ENCODE results near the gene ZNF423. TPM values are rescaled to one million over a fixed set of nuclear protein-coding genes. Genes with fewer than 3 reads are reported as not detected.

The ZNF423 gene
- total RNA-seq, 2 experiments from 2014 or later = not detected

GRCh38 chr16:49754495-49755312 lies 101.2 kb downstream of the ZNF423 start:
- ChIA-PET POLR2A (no interaction called here), CTCF (no interaction called here)
- H3K27ac Mint-ChIP-seq = no peak overlapping the region
- intact Hi-C loops (cut with micrococcal nuclease) = no loop called here
- H3K4me1 Mint-ChIP-seq (ENCODE audit: low read depth) = peaks cover 8% of the 10 kb centered on the region
- no peaks in the 10 kb centered on the region for H3K36me3 Mint-ChIP-seq (ENCODE audit: low read depth)
- no peak for ATAC-seq
- no peak overlapping the region for H3K4me3 Mint-ChIP-seq
- H3K9me3 Mint-ChIP-seq = no peaks in the 10 kb centered on the region
- no peak for TF ChIP-seq CTCF (IDR thresholded peaks at IDR 0.05)
- H3K27me3 Mint-ChIP-seq = peaks cover 37% of the 10 kb centered on the region
- DNase-seq = peak; percentile 3

GRCh38 chr16:49750341-49751000 lies 105.4 kb downstream of the ZNF423 start:
- ATAC-seq (no peak), DNase-seq (no peak)
- peaks cover 8% of the 10 kb centered on the region for H3K4me1 Mint-ChIP-seq (ENCODE audit: low read depth)
- H3K27me3 Mint-ChIP-seq = peaks cover 22% of the 10 kb centered on the region
- H3K9me3 Mint-ChIP-seq = no peaks in the 10 kb centered on the region
- H3K36me3 Mint-ChIP-seq (ENCODE audit: low read depth) = no peaks in the 10 kb centered on the region
- TF ChIP-seq CTCF (IDR thresholded peaks at IDR 0.05) = no peak
- H3K27ac Mint-ChIP-seq = no peak overlapping the region
- CTCF ChIA-PET = no interaction called here
- no peak overlapping the region for H3K4me3 Mint-ChIP-seq
- intact Hi-C loops (cut with micrococcal nuclease) = no loop called here
- POLR2A ChIA-PET = no interaction called here

DNA sequence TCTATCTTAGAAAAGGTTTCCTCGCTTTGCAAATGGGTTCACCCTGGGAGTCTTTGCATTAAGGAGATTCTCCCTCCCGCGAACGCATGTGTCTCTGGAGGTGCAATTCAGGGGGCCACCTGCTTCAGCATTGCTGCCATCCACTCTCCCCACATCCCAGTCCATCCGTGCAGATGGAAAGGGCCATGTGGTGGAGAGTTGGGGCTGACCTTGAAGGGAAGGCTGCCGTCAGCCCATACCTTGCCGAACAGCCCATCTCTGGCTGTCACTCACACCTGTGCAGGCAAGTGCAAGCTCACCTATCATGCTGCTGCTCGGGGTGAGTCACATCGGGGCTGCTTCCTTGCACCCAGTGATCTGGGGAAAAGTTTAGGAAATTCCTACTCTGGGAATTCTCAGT lies 106.1 kb downstream of the ZNF423 start:
- no peak for DNase-seq
- Mint-ChIP-seq H3K4me3 (no peak overlapping the region), H3K27me3 (peaks cover 18% of the 10 kb centered on the region), H3K9me3 (no peaks in the 10 kb centered on the region), H3K4me1 (ENCODE audit: low read depth) (peaks cover 2% of the 10 kb centered on the region), H3K27ac (no peak overlapping the region), H3K36me3 (ENCODE audit: low read depth) (no peaks in the 10 kb centered on the region)
- TF ChIP-seq CTCF (IDR thresholded peaks at IDR 0.05) = no peak
- ChIA-PET POLR2A (no interaction called here), CTCF (no interaction called here)
- ATAC-seq = no peak
- intact Hi-C loops (cut with micrococcal nuclease) = no loop called here

DNA sequence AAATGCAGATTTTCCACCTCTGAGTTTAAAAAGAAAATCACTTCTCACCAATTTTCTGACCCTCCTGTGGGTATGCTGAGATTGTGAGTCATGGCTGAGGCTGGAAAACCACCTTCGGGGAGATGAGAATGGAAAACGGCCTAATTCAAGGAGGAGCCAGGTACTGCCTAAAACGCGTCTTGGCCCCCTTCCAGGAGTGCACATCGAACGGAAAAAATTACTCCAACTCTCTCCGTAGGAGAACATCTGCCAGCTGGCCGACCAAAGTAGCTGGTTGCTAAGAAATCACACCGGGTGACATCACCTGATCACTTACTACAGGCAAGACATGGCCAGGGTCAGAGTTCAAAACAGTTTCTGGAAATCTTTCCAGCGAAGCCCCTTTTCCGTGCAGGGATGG lies 107.6 kb downstream of the ZNF423 start:
- DNase-seq = peak; percentile 17
- H3K4me1 Mint-ChIP-seq (ENCODE audit: low read depth) = no peaks in the 10 kb centered on the region
- intact Hi-C loops (cut with micrococcal nuclease) = no loop called here
- no peak overlapping the region for H3K27ac Mint-ChIP-seq
- TF ChIP-seq CTCF (IDR thresholded peaks at IDR 0.05) = no peak
- POLR2A ChIA-PET = no interaction called here
- no peak for ATAC-seq
- CTCF ChIA-PET = no interaction called here
- peaks cover 10% of the 10 kb centered on the region for H3K27me3 Mint-ChIP-seq
- no peaks in the 10 kb centered on the region for H3K9me3 Mint-ChIP-seq
- H3K4me3 Mint-ChIP-seq = no peak overlapping the region
- H3K36me3 Mint-ChIP-seq (ENCODE audit: low read depth) = no peaks in the 10 kb centered on the region

GRCh38 chr16:49747654-49748053 lies 108.3 kb downstream of the ZNF423 start:
- no peaks in the 10 kb centered on the region for H3K36me3 Mint-ChIP-seq (ENCODE audit: low read depth)
- ATAC-seq = no peak
- no peaks in the 10 kb centered on the region for H3K9me3 Mint-ChIP-seq
- no peak for DNase-seq
- H3K4me1 Mint-ChIP-seq (ENCODE audit: low read depth) = no peaks in the 10 kb centered on the region
- no peak overlapping the region for H3K4me3 Mint-ChIP-seq
- H3K27ac Mint-ChIP-seq = no peak overlapping the region
- ChIA-PET CTCF (no interaction called here), POLR2A (no interaction called here)
- intact Hi-C loops (cut with micrococcal nuclease) = no loop called here
- no peak for TF ChIP-seq CTCF (IDR thresholded peaks at IDR 0.05)
- H3K27me3 Mint-ChIP-seq = peaks cover 8% of the 10 kb centered on the region

Data from activated CD8-positive, alpha-beta T cell treated with anti-CD3 and anti-CD28 coated beads for 36 hours (primary cell).